ENCODE results near the gene PHLPP2.

GRCh38 chr16:71675380-71675779, 49.1 kb downstream of the PHLPP2 start:
- TF ChIP-seq CTCF (IDR thresholded peaks at IDR 0.05), result no peak
- no peak for TF ChIP-seq POLR2A (IDR thresholded peaks at IDR 0.05)
- TF ChIP-seq EP300 (IDR thresholded peaks at IDR 0.05), result no peak
- no peak for TF ChIP-seq POLR2AphosphoS5 (IDR thresholded peaks at IDR 0.05)

Measured in gastroesophageal sphincter (tissue), 3 donors.